Dendritic cell treated with granulocyte-macrophage colony-stimulating factor and Interleukin-4, amounts not matched to agents 40 ng/mL and 50 ng/mL, for 4 days (primary cell): ENCODE measurements around the gene NRG4.
"Not testable (repeated sequence)": the region's sequence is repeated elsewhere in the genome, so short reads cannot be mapped to it uniquely, and the experiment has no call there.

Source experiments
- H3K27ac Mint-ChIP-seq: one replicate; pipeline ENCODE4 v1.8.0; 2022; ENCODE audit warnings: mild to moderate bottlenecking, mixed read lengths
- H3K27me3 Mint-ChIP-seq: one replicate; pipeline ENCODE4 v1.8.0; 2022; ENCODE audit warnings: mild to moderate bottlenecking, mixed read lengths
- H3K36me3 Mint-ChIP-seq: one replicate; pipeline ENCODE4 v1.8.0; 2022; ENCODE audit warnings: low read depth, mixed read lengths
- H3K4me1 Mint-ChIP-seq: one replicate; pipeline ENCODE4 v1.8.0; 2022; ENCODE audit warnings: low read depth, mixed read lengths
- H3K4me3 Mint-ChIP-seq: one replicate; pipeline ENCODE4 v1.8.0; 2022; ENCODE audit warnings: mild to moderate bottlenecking, moderate library complexity, mixed read lengths
- H3K9me3 Mint-ChIP-seq: one replicate; pipeline ENCODE4 v1.8.0; 2022; ENCODE audit warnings: mixed read lengths
- intact Hi-C: fragments of 100-400 bp; cut with micrococcal nuclease; formaldehyde crosslinking; loops from one replicate; pipeline ENCODE4 v1.15.0; 2022

NRG4 gene

GRCh38 chr15:75928680-75929608 lies 83.3 kb downstream of the NRG4 start:
- no peak overlapping the region for H3K4me3 Mint-ChIP-seq
- H3K27me3 Mint-ChIP-seq: no peaks in the 10 kb centered on the region
- H3K4me1 Mint-ChIP-seq: peaks cover 10% of the 10 kb centered on the region
- no peaks in the 10 kb centered on the region for H3K9me3 Mint-ChIP-seq
- H3K27ac Mint-ChIP-seq: no peak overlapping the region
- H3K36me3 Mint-ChIP-seq: peaks cover 60% of the 10 kb centered on the region
- intact Hi-C loops: no loop called here

- intact Hi-C loops: no loop called here
- no peaks in the 10 kb centered on the region for H3K9me3 Mint-ChIP-seq
Measured at GRCh38 chr15:75927601-75928000, 84.6 kb downstream of the NRG4 start.

GRCh38 chr15:75926931-75927330 lies 85.3 kb downstream of the NRG4 start:
- no peaks in the 10 kb centered on the region for H3K27me3 Mint-ChIP-seq
- H3K4me1 Mint-ChIP-seq: peaks cover 18% of the 10 kb centered on the region
- H3K4me3 Mint-ChIP-seq: no peak overlapping the region
- H3K9me3 Mint-ChIP-seq: no peaks in the 10 kb centered on the region
- no peak overlapping the region for H3K27ac Mint-ChIP-seq
- peaks cover 63% of the 10 kb centered on the region for H3K36me3 Mint-ChIP-seq
- intact Hi-C loops: no loop called here

More at GRCh38 chr15:75927601-75928000, 84.6 kb downstream of the NRG4 start:
- Mint-ChIP-seq H3K36me3 (peaks cover 60% of the 10 kb centered on the region), H3K27me3 (no peaks in the 10 kb centered on the region), H3K27ac (no peak overlapping the region), H3K4me1 (peaks cover 12% of the 10 kb centered on the region), H3K4me3 (no peak overlapping the region)

DNA sequence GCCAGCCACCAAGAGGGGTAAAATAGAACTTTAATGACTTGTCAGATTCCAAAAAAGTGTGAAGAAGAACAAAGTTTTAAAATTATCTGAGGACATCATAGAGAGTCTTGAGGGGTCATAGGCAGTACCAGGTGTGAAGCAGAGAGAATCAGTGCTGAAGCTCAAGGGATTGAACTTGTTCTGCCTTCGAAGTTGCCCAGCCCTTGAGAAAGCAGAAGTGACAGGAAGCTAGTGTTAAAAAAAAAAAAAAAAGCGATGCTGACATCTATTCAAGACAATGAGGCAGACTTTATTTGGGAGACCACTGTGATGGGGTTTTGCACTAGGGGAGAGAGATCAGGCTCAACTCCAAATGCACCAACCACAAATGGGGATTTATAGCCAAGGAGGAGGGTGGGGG lies 86.8 kb downstream of the NRG4 start:
- peaks cover 18% of the 10 kb centered on the region for H3K4me1 Mint-ChIP-seq
- no peaks in the 10 kb centered on the region for H3K9me3 Mint-ChIP-seq
- no peak overlapping the region for H3K27ac Mint-ChIP-seq
- no peaks in the 10 kb centered on the region for H3K27me3 Mint-ChIP-seq
- intact Hi-C loops: no loop called here
- H3K36me3 Mint-ChIP-seq: peaks cover 52% of the 10 kb centered on the region
- H3K4me3 Mint-ChIP-seq: no peak overlapping the region

- no peaks in the 10 kb centered on the region for H3K9me3 Mint-ChIP-seq
- H3K27ac Mint-ChIP-seq: no peak overlapping the region
- no peaks in the 10 kb centered on the region for H3K27me3 Mint-ChIP-seq
- peaks cover 52% of the 10 kb centered on the region for H3K36me3 Mint-ChIP-seq
- no peak overlapping the region for H3K4me3 Mint-ChIP-seq
- intact Hi-C loops: no loop called here
- peaks cover 18% of the 10 kb centered on the region for H3K4me1 Mint-ChIP-seq
Measured at GRCh38 chr15:75924576-75924975, 87.6 kb downstream of the NRG4 start.

DNA sequence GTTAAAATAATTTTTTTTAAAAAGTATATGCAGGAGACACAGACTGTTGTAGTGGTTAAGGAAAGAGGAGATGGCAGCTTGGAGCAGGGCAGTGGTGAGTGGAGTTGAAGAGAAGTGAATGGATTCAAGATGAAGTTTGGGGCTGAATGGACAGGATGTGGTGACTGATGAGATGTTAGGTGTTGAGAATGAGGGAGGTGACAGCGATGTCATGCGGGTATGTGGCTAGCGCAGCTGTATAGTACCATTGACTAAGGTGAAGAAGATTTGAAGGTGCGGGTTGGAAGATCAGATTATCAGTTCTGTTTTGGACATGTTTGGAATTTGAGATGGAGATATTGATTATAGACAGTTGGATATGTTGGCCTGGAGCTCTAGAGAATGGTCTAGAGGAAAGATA lies 88.5 kb downstream of the NRG4 start:
- Mint-ChIP-seq H3K4me3 (no peak overlapping the region), H3K9me3 (no peaks in the 10 kb centered on the region), H3K27ac (no peak overlapping the region), H3K36me3 (peaks cover 56% of the 10 kb centered on the region), H3K27me3 (no peaks in the 10 kb centered on the region), H3K4me1 (peaks cover 18% of the 10 kb centered on the region)
- intact Hi-C loops: no loop called here

DNA sequence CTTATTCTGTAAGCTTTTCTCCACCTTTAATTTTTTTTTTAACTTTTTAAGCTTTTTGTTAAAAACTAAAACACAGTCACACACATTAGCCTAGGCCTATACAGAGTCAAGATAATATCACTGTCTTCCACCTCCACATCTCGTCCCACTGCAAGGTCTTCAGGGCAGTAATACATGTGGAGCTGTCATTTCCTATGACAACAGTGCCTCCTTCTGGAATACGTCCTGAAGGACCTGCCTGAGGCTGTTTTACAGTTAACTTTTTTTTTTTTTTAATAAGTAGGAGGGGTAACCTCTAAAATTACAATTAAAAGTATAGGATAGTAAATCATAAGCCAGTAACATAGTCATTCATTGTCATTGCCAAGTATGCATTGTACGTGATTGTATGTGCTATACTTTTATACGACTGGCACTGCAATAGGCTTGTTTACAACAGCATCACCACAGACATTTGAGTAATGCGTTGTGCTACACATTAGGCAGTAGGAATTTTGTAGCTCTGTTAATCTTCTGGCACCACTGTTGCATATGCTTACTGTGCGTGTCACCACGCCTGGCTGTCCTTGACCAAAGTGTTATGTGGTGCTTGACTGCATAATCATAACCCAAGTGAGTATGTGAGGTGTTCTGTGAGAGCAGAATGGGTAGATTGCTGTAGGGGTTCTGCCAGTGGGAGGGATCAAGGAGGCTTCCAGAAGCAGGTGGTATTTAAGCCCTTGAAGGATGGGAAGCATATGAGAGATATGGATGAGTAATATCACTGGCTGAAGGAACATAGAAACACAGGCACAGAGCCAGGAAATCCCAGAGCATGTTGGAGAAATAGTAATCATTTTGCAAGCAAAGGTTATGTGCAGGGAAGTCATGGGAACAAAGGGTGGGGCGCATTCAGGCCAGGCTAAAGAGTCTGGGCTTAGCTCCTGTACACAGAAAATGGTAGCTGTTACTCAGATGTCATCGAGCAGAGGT lies 90.2 kb downstream of the NRG4 start:
- H3K9me3 Mint-ChIP-seq: no peaks in the 10 kb centered on the region
- peaks cover 54% of the 10 kb centered on the region for H3K36me3 Mint-ChIP-seq
- H3K27me3 Mint-ChIP-seq: no peaks in the 10 kb centered on the region
- peaks cover 18% of the 10 kb centered on the region for H3K4me1 Mint-ChIP-seq
- intact Hi-C loops: no loop called here
- no peak overlapping the region for H3K4me3 Mint-ChIP-seq
- H3K27ac Mint-ChIP-seq: no peak overlapping the region

GRCh38 chr15:75920079-75920478 lies 92.1 kb downstream of the NRG4 start:
- H3K4me3 Mint-ChIP-seq: no peak overlapping the region
- no peak overlapping the region for H3K27ac Mint-ChIP-seq
- no peaks in the 10 kb centered on the region for H3K9me3 Mint-ChIP-seq
- peaks cover 9% of the 10 kb centered on the region for H3K4me1 Mint-ChIP-seq
- H3K27me3 Mint-ChIP-seq: no peaks in the 10 kb centered on the region
- peaks cover 46% of the 10 kb centered on the region for H3K36me3 Mint-ChIP-seq
- intact Hi-C loops: no loop called here

DNA sequence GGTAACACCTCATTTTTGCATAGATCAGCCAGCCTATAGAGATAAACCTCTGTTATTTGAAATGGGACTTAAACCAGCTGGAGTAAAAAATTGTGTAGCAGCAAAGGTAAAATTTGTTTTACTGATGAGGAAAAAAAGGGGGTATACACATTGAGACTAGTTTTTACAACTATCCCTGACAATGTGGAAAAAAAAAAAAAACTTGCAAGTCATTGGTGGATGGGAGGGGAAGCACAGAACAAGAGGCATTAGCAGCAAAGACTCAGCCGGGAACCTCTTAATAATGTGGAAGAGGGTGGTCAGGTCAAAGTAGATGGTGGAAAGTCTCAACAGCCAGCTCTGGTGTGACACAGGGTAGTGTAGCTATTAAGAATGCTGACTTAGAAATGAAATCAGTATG lies 94.1 kb downstream of the NRG4 start:
- intact Hi-C loops: no loop called here
- Mint-ChIP-seq H3K9me3 (no peaks in the 10 kb centered on the region), H3K27me3 (no peaks in the 10 kb centered on the region), H3K36me3 (peaks cover 56% of the 10 kb centered on the region), H3K4me3 (no peak overlapping the region), H3K27ac (no peak overlapping the region), H3K4me1 (peaks cover 8% of the 10 kb centered on the region)

DNA sequence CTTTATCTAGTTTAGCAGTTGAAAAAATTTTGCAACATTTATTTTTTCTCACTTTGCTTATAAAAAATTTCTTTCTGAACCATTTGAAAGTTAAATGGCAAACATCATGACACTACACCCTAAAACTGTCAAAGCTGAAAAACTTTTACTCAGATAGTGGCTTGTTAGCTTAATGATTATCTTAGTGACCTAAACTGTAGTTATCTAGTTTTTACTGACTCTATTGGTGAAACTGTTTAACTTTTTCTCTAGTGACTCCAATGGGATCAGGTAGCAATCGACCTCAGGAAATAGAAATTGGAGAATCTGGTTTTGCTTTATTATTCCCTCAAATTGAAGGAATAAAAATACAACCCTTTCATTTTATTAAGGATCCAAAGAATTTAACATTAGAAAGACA lies 95.2 kb downstream of the NRG4 start:
- Mint-ChIP-seq H3K27me3 (no peaks in the 10 kb centered on the region), H3K27ac (no peak overlapping the region), H3K9me3 (no peaks in the 10 kb centered on the region), H3K36me3 (peaks cover 59% of the 10 kb centered on the region), H3K4me3 (no peak overlapping the region), H3K4me1 (peaks cover 6% of the 10 kb centered on the region)
- intact Hi-C loops: no loop called here

DNA sequence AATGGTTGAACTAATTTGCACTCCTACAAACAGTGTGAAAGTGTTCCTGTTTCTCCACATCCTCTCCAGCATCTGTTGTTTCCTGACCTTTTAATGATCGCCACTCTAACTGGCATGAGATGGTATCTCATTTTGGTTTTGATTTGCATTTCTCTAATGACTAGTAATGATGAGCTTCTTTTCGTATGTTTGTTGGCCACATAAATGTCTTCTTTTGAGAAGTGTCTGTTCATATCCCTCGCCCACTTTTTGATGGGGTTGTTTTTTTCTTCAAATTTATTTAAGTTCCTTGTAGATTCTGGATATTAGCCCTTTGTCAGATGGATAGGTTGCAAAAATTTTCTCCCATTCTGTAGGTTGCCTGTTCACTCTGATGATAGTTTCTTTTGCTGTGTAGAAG lies 101.9 kb downstream of the NRG4 start:
- not testable (repeated sequence) for H3K27me3 Mint-ChIP-seq, H3K27ac Mint-ChIP-seq
- peaks cover 12% of the 10 kb centered on the region for H3K4me1 Mint-ChIP-seq

DNA sequence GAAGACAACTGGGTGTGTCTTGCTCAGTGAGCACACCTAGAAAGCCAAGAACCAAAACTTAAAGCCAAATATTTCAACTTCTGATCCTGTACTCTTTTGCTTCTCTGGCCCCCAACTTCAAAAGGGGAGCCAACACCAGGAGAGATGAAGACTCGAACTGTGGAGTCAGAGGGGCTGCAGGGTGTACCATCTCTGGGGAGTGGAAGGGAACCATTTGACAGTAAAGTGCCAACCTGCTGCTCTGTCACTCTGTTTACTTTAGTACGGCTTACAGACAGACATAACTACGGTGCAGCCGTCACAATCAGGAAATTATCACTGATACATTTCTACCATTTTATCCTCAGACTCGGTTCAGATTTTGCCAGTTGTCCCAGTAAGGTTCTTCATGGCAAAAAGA lies 107.0 kb downstream of the NRG4 start:
- peaks cover 59% of the 10 kb centered on the region for H3K36me3 Mint-ChIP-seq
- intact Hi-C loops: loop anchor here (10.0 kb wide), 1 partner anchor 60 kb away; the partner anchor contains the start of gene UBE2Q2
- H3K4me3 Mint-ChIP-seq: peak overlapping the region; percentile 99
- no peaks in the 10 kb centered on the region for H3K9me3 Mint-ChIP-seq
- no peaks in the 10 kb centered on the region for H3K27me3 Mint-ChIP-seq
- H3K27ac Mint-ChIP-seq: no peak overlapping the region
- H3K4me1 Mint-ChIP-seq: peaks cover 23% of the 10 kb centered on the region

More for the DNA sequence above, 101.9 kb downstream of the NRG4 start:
- intact Hi-C loops, H3K9me3 Mint-ChIP-seq, H3K4me3 Mint-ChIP-seq: not testable (repeated sequence)
- peaks cover 78% of the 10 kb centered on the region for H3K36me3 Mint-ChIP-seq

- Mint-ChIP-seq H3K4me1 (peaks cover 18% of the 10 kb centered on the region), H3K9me3 (no peaks in the 10 kb centered on the region), H3K36me3 (peaks cover 44% of the 10 kb centered on the region), H3K4me3 (peak within 1 kb of the TSS; percentile 99), H3K27ac (peak within 1 kb of the TSS; percentile 89), H3K27me3 (no peaks in the 10 kb centered on the region)
- intact Hi-C loops: loop anchor here (10.0 kb wide), 1 partner anchor 59 kb away; the partner anchor contains the start of gene UBE2Q2
Measured at GRCh38 chr15:75903331-75904239, 108.6 kb downstream of the NRG4 start, which contains the start of gene FBXO22. FBXO22 (plus strand) TSS chr15:75903878; CDS start chr15:75903964, 86 bp downstream.
